Endothelial cell of umbilical vein (primary cell): Measurements from ENCODE around the gene ZNF880. TPM values are rescaled to one million over a fixed set of nuclear protein-coding genes. Genes with fewer than 3 reads are reported as not detected.

Source experiments
- BruUV-seq: library from RNA; stranded (reverse); fragments of 400-500 nt; replicated peaks from 2 replicates; lab custom pipeline; 2021; lab: Mats Ljungman, UMichigan
- CTCF ChIA-PET: fragments of 300-600, 350-600 bp; sonication (Branson Sonifier 250); formaldehyde crosslinking; loops from one replicate; lab custom pipeline; 2021; ENCODE audit warnings: antibody characterized with exemption, inconsistent platforms; lab: Charles Lee
- POLR2A ChIA-PET: fragments of 300-600, 350-600 bp; sonication (Branson Sonifier 250); formaldehyde crosslinking; loops from one replicate; lab custom pipeline; 2021; ENCODE audit warnings: antibody characterized with exemption, inconsistent platforms; lab: Charles Lee
- DNase-seq: peaks from one replicate; pipeline ENCODE4 v3.0.0-alpha.2; 2011; ENCODE audit warnings: low read depth, low spot score
- FAIRE-seq: peaks from 2 replicates; lab custom pipeline; 2011; peaks lifted over from hg19 to GRCh38; lab: Jason Lieb, UNC
- H2AFZ ChIP-seq: 2 replicates; pipeline ENCODE4 v1.6.0; 2012; ENCODE audit warnings: low read depth, low read length, control low read depth, inconsistent platforms
- H3K27ac ChIP-seq: 2 replicates; pipeline ENCODE4 v1.5.1; 2011; ENCODE audit warnings: low read depth, mild to moderate bottlenecking, control low read depth, low read length, moderate library complexity; ENCODE audit not compliant: insufficient read depth
- H3K27me3 ChIP-seq, 2 experiments: 2 replicates each; pipeline versions ENCODE4 v1.6.0 to v1.6.1; 2011; ENCODE audit warnings: low read length in 2 of 2, mixed read lengths in 1 of 2; ENCODE audit not compliant: control insufficient read depth in 2 of 2, insufficient read depth in 2 of 2
- H3K36me3 ChIP-seq, 2 experiments: 2 replicates in 1 of 2; 3 replicates in 1 of 2; pipeline ENCODE4 v1.5.1; 2011; ENCODE audit warnings: low read length in 2 of 2, mild to moderate bottlenecking in 1 of 2, moderate library complexity in 1 of 2; ENCODE audit not compliant: control insufficient read depth in 2 of 2, insufficient read depth in 2 of 2; ENCODE audit errors: extremely low read depth in 1 of 2
- H3K4me1 ChIP-seq: 3 replicates; pipeline ENCODE4 v1.5.1; 2011; ENCODE audit warnings: mild to moderate bottlenecking, low read length; ENCODE audit not compliant: control insufficient read depth, insufficient read depth; ENCODE audit errors: extremely low read depth
- H3K4me2 ChIP-seq: 2 replicates; pipeline ENCODE4 v1.6.1; 2011; ENCODE audit warnings: low read length, control low read depth, mixed read lengths; ENCODE audit not compliant: insufficient read depth
- H3K4me3 ChIP-seq, 3 experiments: fragments of 200-600 bp in 1 of 3; sonication (generic), shearing (Covaris generic) in 1 of 3; replicated peaks in 1 of 3; 2 replicates each; pipeline ENCODE4 v1.5.1; 2011 to 2016; ENCODE audit warnings: control low read depth in 3 of 3, low read length in 3 of 3, mild to moderate bottlenecking in 2 of 3, inconsistent platforms in 1 of 3, low read depth in 1 of 3, moderate library complexity in 1 of 3; ENCODE audit not compliant: insufficient read depth in 1 of 3
- H3K79me2 ChIP-seq: 2 replicates; pipeline ENCODE4 v1.6.0; 2012; ENCODE audit warnings: low read length, inconsistent platforms; ENCODE audit not compliant: control insufficient read depth, insufficient read depth
- H3K9ac ChIP-seq: replicated peaks from 2 replicates; pipeline ENCODE3; 2011; ENCODE audit warnings: low read length, control low read depth; ENCODE audit not compliant: insufficient read depth; ENCODE audit errors: extremely low read depth
- H3K9me1 ChIP-seq: replicated peaks from 3 replicates; pipeline ENCODE4 v1.6.0; 2011; ENCODE audit warnings: mild to moderate bottlenecking, low read length; ENCODE audit not compliant: control insufficient read depth, insufficient read depth; ENCODE audit errors: extremely low read depth
- H3K9me3 ChIP-seq: replicated peaks from 2 replicates; pipeline ENCODE4 v1.5.1; 2012; ENCODE audit warnings: low read length, inconsistent platforms; ENCODE audit not compliant: control insufficient read depth, insufficient read depth
- H4K20me1 ChIP-seq: replicated peaks from 2 replicates; pipeline ENCODE3; 2011; ENCODE audit warnings: mild to moderate bottlenecking, low read length; ENCODE audit not compliant: control insufficient read depth, insufficient read depth; ENCODE audit errors: extremely low read depth
- EZH2 ChIP-seq: IDR thresholded peaks from 2 replicates; pipeline ENCODE4 v1.6.1; 2012; ENCODE audit warnings: borderline replicate concordance, low read depth, mild to moderate bottlenecking, moderate library complexity, low read length, inconsistent platforms; ENCODE audit not compliant: severe bottlenecking
- FOS ChIP-seq: IDR thresholded peaks from 2 replicates; pipeline ENCODE4 v1.6.1; 2011; ENCODE audit warnings: mild to moderate bottlenecking, low read length, moderate library complexity, borderline replicate concordance; ENCODE audit not compliant: insufficient read depth
- GATA2 ChIP-seq: IDR thresholded peaks from 2 replicates; pipeline ENCODE4 v1.7.0; 2011; ENCODE audit warnings: low read depth, mild to moderate bottlenecking, moderate library complexity, mixed read lengths, low read length; ENCODE audit not compliant: insufficient read length, insufficient read depth
- JUN ChIP-seq: IDR thresholded peaks from 2 replicates; pipeline ENCODE4 v1.6.1; 2011; ENCODE audit warnings: borderline replicate concordance, low read depth; ENCODE audit not compliant: insufficient read length, insufficient read depth
- MAX ChIP-seq: IDR thresholded peaks from 2 replicates; pipeline ENCODE4 v1.6.1; 2011; ENCODE audit not compliant: insufficient read depth, insufficient read length
- MYC ChIP-seq: IDR thresholded peaks from one replicate; pipeline ENCODE4 v1.6.1; 2011; ENCODE audit warnings: mild to moderate bottlenecking, low read depth, low read length
- POLR2A ChIP-seq: IDR thresholded peaks from 2 replicates; pipeline ENCODE4 v1.6.1; 2012; ENCODE audit warnings: low read depth, mild to moderate bottlenecking, control low read depth, low read length
- dilution Hi-C: fragments of 300-500 bp; cut with MboI; formaldehyde crosslinking; loops from one replicate; pipeline ENCODE4 v1.15.0; 2019; ENCODE audit warnings: low sequenced_read_pairs; ENCODE audit not compliant: extremely low pct_ligation_motif_present
- intact Hi-C: fragments of 100-400 bp; cut with micrococcal nuclease; formaldehyde crosslinking; loops from one replicate; pipeline ENCODE4 v1.10.0; 2022
- polyA plus RNA-seq, 4 experiments: library from polyadenylated mRNA; depleted of rRNA in 3 of 4; stranded (reverse) in 3 of 4; unstranded in 1 of 4; fragments of >200 nt; gene quantifications; 2 replicates each; pipeline versions ENCODE4 v1.2.1 to v1.2.3, GENCODE V29; 2011 to 2012; ENCODE audit warnings: missing spikeins in 1 of 4
- total RNA-seq: library from RNA; stranded (reverse); gene quantifications from 2 replicates; pipeline ENCODE4 v1.2.3, GENCODE V29; 2021

Gene ZNF880
- total and polyA plus RNA-seq, 2 donors (not counting 3 experiments of a cell fraction or from before 2014, with no cell fraction given): 10.7 to 11.0 TPM

GRCh38 chr19:52391135-52391534 lies 21.4 kb downstream of the ZNF880 start:
- CTCF ChIA-PET: no interaction called here
- TF ChIP-seq MYC: no peak
- no peak for TF ChIP-seq JUN
- no peak for TF ChIP-seq FOS
- TF ChIP-seq EZH2: no peak
- no peak for TF ChIP-seq POLR2A
- TF ChIP-seq GATA2: no peak
- no peak for TF ChIP-seq MAX
- POLR2A ChIA-PET: no interaction called here
- H3K4me1 ChIP-seq: no peaks in the 10 kb centered on the region
- no peak for FAIRE-seq
- H3K27ac ChIP-seq: no peak overlapping the region
- no peaks in the 10 kb centered on the region for H3K36me3 ChIP-seq
- no peaks in the 10 kb centered on the region for H3K9me1 ChIP-seq
- no peak overlapping the region for H3K4me3 ChIP-seq
- no peak for DNase-seq
- no peak overlapping the region for H2AFZ ChIP-seq
- H4K20me1 ChIP-seq: no peaks in the 10 kb centered on the region
- H3K9ac ChIP-seq: no peak overlapping the region
- no peaks in the 10 kb centered on the region for H3K79me2 ChIP-seq
- H3K27me3 ChIP-seq: no peaks in the 10 kb centered on the region
- BruUV-seq: no TSS peak
- no peaks in the 10 kb centered on the region for H3K9me3 ChIP-seq
- H3K4me2 ChIP-seq: no peak overlapping the region
- intact Hi-C loops: loop anchor here (10.0 kb wide), 1 partner anchor 804 kb away; the partner anchor contains the start of gene ZNF665
- dilution Hi-C loops: no loop called here
